ENCODE measurements around the gene EHMT1.
"Not testable (repeated sequence)": the region's sequence is repeated elsewhere in the genome, so short reads cannot be mapped to it uniquely, and the experiment has no call there.

The EHMT1 gene

GRCh38 chr9:137590469-137591383 lies 28.1 kb upstream of the EHMT1 start, which contains the start of gene ZMYND19:
ZMYND19 (minus strand) TSS chr9:137590512; CDS start chr9:137590263, 249 bp downstream.
- DNase-seq (ENCODE audit: low read depth in 2 of 2, low spot score in 1 of 2): peak; percentile 72 to 80

- DNase-seq (ENCODE audit: low read depth in 2 of 2, low spot score in 1 of 2): no peak
Measured at GRCh38 chr9:137592767-137593166, 26.0 kb upstream of the EHMT1 start.

- DNase-seq (ENCODE audit: low read depth in 2 of 2, low spot score in 1 of 2): no peak
Measured at GRCh38 chr9:137593176-137593575, 25.6 kb upstream of the EHMT1 start.

GRCh38 chr9:137596577-137596976 lies 22.2 kb upstream of the EHMT1 start:
- not testable (repeated sequence) for DNase-seq (ENCODE audit: low read depth in 2 of 2, low spot score in 1 of 2)

- DNase-seq (ENCODE audit: low read depth in 2 of 2, low spot score in 1 of 2): no peak
Measured at GRCh38 chr9:137598943-137599342, 19.9 kb upstream of the EHMT1 start.

- DNase-seq (ENCODE audit: low read depth in 2 of 2, low spot score in 1 of 2): no peak
Measured at GRCh38 chr9:137602661-137603060, 16.1 kb upstream of the EHMT1 start.

- DNase-seq (ENCODE audit: low read depth in 2 of 2, low spot score in 1 of 2): no peak
Measured at GRCh38 chr9:137603879-137604278, 14.9 kb upstream of the EHMT1 start.

- DNase-seq (ENCODE audit: low read depth in 2 of 2, low spot score in 1 of 2): no peak
Measured at GRCh38 chr9:137604345-137605086, 14.3 kb upstream of the EHMT1 start.

- peak; percentile 78 to 92 for DNase-seq (ENCODE audit: low read depth in 2 of 2, low spot score in 1 of 2)
Measured at GRCh38 chr9:137605121-137606004, 13.4 kb upstream of the EHMT1 start, which contains the start of gene ARRDC1. ARRDC1 (plus strand) TSS chr9:137605686; CDS start chr9:137605718, 32 bp downstream.

- DNase-seq (ENCODE audit: low read depth in 2 of 2, low spot score in 1 of 2): no peak
Measured at GRCh38 chr9:137606005-137606621, 12.7 kb upstream of the EHMT1 start.

- DNase-seq (ENCODE audit: low read depth in 2 of 2, low spot score in 1 of 2): no peak
Measured at GRCh38 chr9:137606734-137607138, 12.1 kb upstream of the EHMT1 start.

GRCh38 chr9:137607141-137607857 lies 11.5 kb upstream of the EHMT1 start:
- no peak for DNase-seq (ENCODE audit: low read depth in 2 of 2, low spot score in 1 of 2)

GRCh38 chr9:137610944-137611343 lies 7.9 kb upstream of the EHMT1 start:
- DNase-seq (ENCODE audit: low read depth in 2 of 2, low spot score in 1 of 2): no peak

- DNase-seq (ENCODE audit: low read depth in 2 of 2, low spot score in 1 of 2): no peak
Measured at GRCh38 chr9:137611623-137612609, 6.9 kb upstream of the EHMT1 start.

GRCh38 chr9:137612741-137613142 lies 6.1 kb upstream of the EHMT1 start:
- no peak for DNase-seq (ENCODE audit: low read depth in 2 of 2, low spot score in 1 of 2)

GRCh38 chr9:137613259-137613658 lies 5.5 kb upstream of the EHMT1 start:
- no peak for DNase-seq (ENCODE audit: low read depth in 2 of 2, low spot score in 1 of 2)

GRCh38 chr9:137613738-137614523 lies 4.9 kb upstream of the EHMT1 start:
- no peak for DNase-seq (ENCODE audit: low read depth in 2 of 2, low spot score in 1 of 2)
